Measurements from ENCODE around the gene COQ8B.

The COQ8B gene

DNA sequence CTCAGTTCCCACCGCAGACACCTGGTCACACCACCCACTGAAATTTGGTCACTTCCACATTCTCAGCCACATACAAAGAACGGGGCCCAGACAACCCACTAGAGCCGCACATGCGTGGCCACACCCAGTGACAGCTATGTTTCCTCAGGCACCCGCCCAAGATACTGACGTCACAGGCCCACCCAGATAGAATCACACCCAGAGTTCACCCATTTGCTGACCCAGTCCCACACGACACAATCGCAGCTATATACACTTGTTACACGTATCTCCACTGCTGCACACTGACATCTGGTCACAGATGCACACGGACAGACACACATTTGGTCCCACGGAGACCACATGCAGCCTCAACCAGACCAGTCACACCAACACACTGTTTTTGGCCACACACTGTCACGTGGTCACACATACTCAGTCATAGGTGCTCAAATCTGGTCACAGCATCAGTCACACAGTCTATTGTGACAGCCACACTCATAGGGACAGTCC, 29.1 kb downstream of the COQ8B start:
- DNase-seq (ENCODE audit: low read depth, low spot score): no peak
- POLR2A ChIA-PET: interaction anchor here (0.6 kb wide), 1 partner anchor 32 kb away, joined by 4 read pairs; no protein-coding TSS in a partner anchor
- TF ChIP-seq, protein P1, sequence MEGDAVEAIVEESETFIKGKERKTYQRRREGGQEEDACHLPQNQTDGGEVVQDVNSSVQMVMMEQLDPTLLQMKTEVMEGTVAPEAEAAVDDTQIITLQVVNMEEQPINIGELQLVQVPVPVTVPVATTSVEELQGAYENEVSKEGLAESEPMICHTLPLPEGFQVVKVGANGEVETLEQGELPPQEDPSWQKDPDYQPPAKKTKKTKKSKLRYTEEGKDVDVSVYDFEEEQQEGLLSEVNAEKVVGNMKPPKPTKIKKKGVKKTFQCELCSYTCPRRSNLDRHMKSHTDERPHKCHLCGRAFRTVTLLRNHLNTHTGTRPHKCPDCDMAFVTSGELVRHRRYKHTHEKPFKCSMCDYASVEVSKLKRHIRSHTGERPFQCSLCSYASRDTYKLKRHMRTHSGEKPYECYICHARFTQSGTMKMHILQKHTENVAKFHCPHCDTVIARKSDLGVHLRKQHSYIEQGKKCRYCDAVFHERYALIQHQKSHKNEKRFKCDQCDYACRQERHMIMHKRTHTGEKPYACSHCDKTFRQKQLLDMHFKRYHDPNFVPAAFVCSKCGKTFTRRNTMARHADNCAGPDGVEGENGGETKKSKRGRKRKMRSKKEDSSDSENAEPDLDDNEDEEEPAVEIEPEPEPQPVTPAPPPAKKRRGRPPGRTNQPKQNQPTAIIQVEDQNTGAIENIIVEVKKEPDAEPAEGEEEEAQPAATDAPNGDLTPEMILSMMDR (IDR thresholded peaks at IDR 0.05; ENCODE audit: insufficient read depth, low read length, missing control alignments): no peak
- peak overlapping the region; percentile 97 for H3K4me3 ChIP-seq (ENCODE audit: low read depth, low read length)
- CTCF ChIA-PET: interaction anchor here (0.7 to 1.8 kb wide), 3 partner anchors 24 to 114 kb away, joined by 3 to 4 read pairs (median 3); no protein-coding TSS in a partner anchor

DNA sequence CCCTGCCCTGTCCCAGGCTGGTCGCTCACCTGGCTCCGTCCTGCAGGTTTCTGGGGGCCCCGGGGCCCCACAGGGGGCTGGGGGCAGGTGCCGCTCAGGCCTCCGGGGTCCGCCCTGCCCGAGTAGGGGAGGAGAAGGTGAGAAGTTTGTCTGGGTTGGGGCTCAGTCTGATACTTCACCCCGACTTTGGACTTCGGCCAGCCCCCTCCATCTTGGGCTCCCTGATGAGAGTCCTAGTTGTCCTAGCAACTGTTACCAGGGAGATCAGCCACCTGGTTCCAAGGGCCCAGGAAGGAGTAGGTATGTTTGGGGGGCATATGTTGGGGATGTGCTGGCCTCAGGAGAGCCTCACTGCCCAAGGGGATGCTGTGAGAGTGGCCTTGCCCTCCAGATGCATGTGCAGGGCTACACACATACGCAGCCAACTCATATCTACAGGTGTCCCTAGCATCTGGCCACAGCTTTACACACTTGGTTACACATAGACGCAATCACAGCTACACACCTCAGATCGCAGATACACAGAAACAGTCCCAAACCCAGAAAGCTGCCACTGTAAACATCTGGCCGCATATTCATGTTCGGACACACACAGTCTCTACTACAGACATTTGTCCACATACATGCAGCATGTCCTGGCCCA, 29.7 kb downstream of the COQ8B start:
- CTCF ChIA-PET: interaction anchor here (0.7 to 1.8 kb wide), 3 partner anchors 24 to 115 kb away, joined by 3 to 4 read pairs (median 3); no protein-coding TSS in a partner anchor
- TF ChIP-seq, protein P1 (IDR thresholded peaks at IDR 0.05; ENCODE audit: insufficient read depth, low read length, missing control alignments): no peak
- H3K4me3 ChIP-seq (ENCODE audit: low read depth, low read length): no peak overlapping the region
- no peak for DNase-seq (ENCODE audit: low read depth, low spot score)
- POLR2A ChIA-PET: interaction anchor here (0.6 kb wide), 1 partner anchor 31 kb away, joined by 4 read pairs; no protein-coding TSS in a partner anchor

DNA sequence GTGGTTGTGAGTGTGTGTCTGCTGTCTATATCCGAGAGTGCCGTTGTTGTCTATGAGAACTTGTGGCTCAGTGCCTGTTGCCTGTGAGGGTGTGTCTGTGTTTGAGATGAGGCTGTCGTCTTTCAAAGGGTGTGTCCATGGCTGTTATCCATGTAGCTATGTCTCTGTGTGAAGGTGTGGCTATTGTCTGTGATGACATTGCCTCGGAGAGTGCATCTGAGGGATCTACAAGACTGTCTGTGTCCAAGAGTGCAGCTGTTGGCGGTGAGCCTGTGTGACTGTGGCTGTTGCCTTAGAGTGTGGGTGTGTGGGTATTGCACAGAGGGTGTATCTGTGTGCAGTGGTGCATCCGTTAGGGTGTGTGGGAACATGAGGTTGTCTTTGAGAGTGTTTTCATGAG, 31.1 kb downstream of the COQ8B start:
- ChIA-PET POLR2A (no interaction called here), CTCF (no interaction called here)
- DNase-seq (ENCODE audit: low read depth, low spot score): no peak
- H3K4me3 ChIP-seq (ENCODE audit: low read depth, low read length): no peak overlapping the region
- TF ChIP-seq, protein P1 (IDR thresholded peaks at IDR 0.05; ENCODE audit: insufficient read depth, low read length, missing control alignments): no peak

DNA sequence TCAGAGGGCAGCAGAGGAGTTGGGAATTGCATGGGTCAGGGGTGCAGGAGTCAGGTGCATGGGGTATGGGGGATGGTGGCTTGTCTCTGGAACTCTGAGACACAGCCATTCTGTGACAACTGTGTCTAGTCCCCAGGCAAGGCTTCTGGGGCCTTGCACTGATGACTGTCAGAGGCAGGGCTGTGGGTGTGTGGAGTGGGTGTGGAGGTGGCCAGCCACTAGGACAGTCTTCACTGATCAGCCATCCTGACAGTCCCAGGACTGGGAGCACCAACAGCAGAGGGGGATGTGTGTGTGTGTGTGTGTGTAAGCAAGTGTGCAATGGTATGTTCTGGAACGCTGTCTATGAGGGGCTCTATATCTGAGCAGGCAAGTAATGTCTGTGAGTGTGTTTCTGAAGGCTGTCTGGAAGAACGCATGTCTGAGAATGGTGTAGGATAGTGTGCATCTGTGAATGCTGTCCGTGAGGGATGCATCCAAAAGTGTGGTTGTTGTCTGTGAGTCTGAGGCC, 31.6 kb downstream of the COQ8B start:
- ChIA-PET POLR2A (no interaction called here), CTCF (no interaction called here)
- H3K4me3 ChIP-seq (ENCODE audit: low read depth, low read length): no peak overlapping the region
- DNase-seq (ENCODE audit: low read depth, low spot score): no peak
- TF ChIP-seq, protein P1 (IDR thresholded peaks at IDR 0.05; ENCODE audit: insufficient read depth, low read length, missing control alignments): no peak

DNA sequence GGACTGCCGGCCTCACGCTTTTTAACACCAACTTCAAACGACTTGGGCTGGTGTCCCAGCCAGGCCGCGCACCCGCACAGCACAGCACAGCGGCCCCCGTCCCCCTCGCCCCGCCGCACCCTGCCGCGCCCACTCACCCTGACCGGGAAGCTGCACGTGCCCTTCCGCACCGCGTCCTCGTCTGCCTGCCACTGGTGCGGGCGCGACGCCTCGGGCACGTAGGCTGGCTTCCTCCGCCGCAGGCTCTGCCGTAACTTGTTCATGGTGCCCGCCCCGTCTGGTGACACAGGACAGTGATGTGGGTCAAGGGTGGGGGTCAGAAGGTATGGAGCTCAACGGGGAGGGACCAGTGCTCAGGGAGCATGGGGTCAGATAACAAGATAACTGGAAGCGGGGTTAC, 32.4 kb downstream of the COQ8B start:
- ChIA-PET POLR2A (no interaction called here), CTCF (interaction anchor here (0.9 to 3.0 kb wide), 2 partner anchors 21 to 27 kb away, joined by 3 to 8 read pairs; no protein-coding TSS in a partner anchor)
- DNase-seq (ENCODE audit: low read depth, low spot score): no peak
- TF ChIP-seq, protein P1 (IDR thresholded peaks at IDR 0.05; ENCODE audit: insufficient read depth, low read length, missing control alignments): no peak
- no peak overlapping the region for H3K4me3 ChIP-seq (ENCODE audit: low read depth, low read length)

DNA sequence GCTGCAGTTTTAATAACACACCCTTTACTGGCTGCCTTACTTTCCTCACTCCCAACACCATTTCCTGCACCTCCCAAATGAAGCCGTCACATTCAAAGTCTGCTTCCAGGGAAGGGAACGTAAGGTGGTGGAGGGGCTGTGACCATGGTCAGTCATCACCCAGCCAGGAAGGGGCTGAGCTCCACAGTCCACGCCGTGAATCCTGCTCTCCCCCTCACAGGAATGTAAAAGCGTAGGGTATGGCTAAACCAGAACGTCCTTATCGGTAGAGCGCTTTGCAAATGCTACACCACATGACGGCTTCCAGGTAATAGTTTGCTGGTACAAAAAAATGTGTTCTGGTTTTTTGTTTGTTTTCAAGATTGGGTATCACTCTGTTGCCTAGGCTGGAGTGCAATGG, 33.2 kb downstream of the COQ8B start:
- no peak overlapping the region for H3K4me3 ChIP-seq (ENCODE audit: low read depth, low read length)
- POLR2A ChIA-PET: interaction anchor here (1.1 kb wide), 1 partner anchor 10 kb away, joined by 3 read pairs; no protein-coding TSS in a partner anchor
- TF ChIP-seq, protein P1 (IDR thresholded peaks at IDR 0.05; ENCODE audit: insufficient read depth, low read length, missing control alignments): no peak
- CTCF ChIA-PET: interaction anchor here (0.9 to 3.0 kb wide), 3 partner anchors 11 to 26 kb away, joined by 3 to 8 read pairs (median 4); no protein-coding TSS in a partner anchor
- DNase-seq (ENCODE audit: low read depth, low spot score): no peak
